ENCODE results near the gene CHRNA5.

Gene CHRNA5

DNA sequence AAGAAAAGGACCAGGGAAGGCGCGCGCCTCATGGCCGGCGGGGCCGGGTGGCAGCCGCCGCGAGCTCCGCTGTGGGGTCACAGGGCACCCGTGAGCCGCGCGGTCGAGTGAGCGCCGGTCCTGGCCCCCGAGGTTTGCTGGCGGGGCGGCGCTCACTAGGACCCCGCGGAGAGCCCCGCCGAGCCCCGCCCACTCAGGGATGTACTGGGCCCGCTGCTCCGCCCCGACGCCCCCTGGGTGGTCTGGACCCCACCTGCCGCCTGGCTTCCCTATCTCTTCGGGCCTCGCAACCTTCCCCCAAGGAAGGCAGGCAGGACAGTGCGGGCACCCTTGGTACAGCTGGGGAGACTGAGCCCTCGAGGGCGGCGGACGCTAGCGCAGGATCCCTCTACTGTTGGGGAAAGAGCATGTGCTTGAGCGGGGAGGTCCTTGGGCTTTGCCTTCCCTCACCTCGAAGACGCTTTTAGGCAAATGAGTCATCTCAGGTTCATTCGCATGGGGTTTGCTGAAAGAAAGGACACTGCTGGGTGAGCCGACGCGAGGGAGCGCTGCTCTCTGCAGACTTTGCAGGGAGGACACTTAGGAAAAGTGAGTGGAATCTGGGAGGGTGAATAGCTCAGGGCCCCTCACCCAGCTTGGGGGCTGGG, 75.9 kb downstream of the CHRNA5 start, which contains the start of gene CHRNB4:
Gene CHRNB4 (minus strand): TSS at position 109 of the 647 bp plus-strand sequence. CDS start 77 bp downstream, at position 32.
- TF ChIP-seq, protein P1, sequence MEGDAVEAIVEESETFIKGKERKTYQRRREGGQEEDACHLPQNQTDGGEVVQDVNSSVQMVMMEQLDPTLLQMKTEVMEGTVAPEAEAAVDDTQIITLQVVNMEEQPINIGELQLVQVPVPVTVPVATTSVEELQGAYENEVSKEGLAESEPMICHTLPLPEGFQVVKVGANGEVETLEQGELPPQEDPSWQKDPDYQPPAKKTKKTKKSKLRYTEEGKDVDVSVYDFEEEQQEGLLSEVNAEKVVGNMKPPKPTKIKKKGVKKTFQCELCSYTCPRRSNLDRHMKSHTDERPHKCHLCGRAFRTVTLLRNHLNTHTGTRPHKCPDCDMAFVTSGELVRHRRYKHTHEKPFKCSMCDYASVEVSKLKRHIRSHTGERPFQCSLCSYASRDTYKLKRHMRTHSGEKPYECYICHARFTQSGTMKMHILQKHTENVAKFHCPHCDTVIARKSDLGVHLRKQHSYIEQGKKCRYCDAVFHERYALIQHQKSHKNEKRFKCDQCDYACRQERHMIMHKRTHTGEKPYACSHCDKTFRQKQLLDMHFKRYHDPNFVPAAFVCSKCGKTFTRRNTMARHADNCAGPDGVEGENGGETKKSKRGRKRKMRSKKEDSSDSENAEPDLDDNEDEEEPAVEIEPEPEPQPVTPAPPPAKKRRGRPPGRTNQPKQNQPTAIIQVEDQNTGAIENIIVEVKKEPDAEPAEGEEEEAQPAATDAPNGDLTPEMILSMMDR (IDR thresholded peaks at IDR 0.05; ENCODE audit: low read depth, low read length) = no peak
- no peak for DNase-seq (ENCODE audit: extremely low read depth, low read depth)

- TF ChIP-seq, protein P1 (IDR thresholded peaks at IDR 0.05; ENCODE audit: low read depth, low read length) = no peak
- no peak for DNase-seq (ENCODE audit: extremely low read depth, low read depth)
Observed at GRCh38 chr15:78641749-78642275, 76.5 kb downstream of the CHRNA5 start.

- TF ChIP-seq, protein P1 (IDR thresholded peaks at IDR 0.05; ENCODE audit: low read depth, low read length) = no peak
- DNase-seq (ENCODE audit: extremely low read depth, low read depth) = no peak
Observed at GRCh38 chr15:78642331-78642730, 77.0 kb downstream of the CHRNA5 start.
